ENCODE measurements around the gene ELFN2. TPM values are rescaled to one million over a fixed set of nuclear protein-coding genes. Genes with fewer than 3 reads are reported as not detected.

Gene ELFN2
- total RNA-seq, 1 donor from 2014 or later: 0.22 TPM

DNA sequence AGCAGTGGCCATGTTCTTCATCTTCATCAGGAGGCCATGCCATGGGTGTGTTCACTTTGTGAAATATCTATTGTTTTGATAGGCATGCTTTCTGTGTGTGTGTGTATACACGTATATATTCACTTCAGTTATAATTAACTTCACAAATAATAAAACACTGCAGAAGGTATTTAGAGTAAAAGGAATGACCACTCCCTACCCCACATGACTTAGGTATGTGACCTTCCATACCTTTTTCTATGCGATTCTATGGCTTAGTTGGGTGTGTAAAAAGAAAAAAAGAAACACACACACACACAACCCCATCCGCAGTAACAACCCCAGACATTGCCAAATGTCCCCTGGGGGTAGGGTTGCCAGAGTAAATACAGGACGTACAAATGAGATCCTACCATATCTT is 73.0 kb downstream of the ELFN2 start:
- intact Hi-C loops (cut with DNase I): no loop called here
- no peak for ATAC-seq
- DNase-seq (ENCODE audit: missing footprints): no peak

DNA sequence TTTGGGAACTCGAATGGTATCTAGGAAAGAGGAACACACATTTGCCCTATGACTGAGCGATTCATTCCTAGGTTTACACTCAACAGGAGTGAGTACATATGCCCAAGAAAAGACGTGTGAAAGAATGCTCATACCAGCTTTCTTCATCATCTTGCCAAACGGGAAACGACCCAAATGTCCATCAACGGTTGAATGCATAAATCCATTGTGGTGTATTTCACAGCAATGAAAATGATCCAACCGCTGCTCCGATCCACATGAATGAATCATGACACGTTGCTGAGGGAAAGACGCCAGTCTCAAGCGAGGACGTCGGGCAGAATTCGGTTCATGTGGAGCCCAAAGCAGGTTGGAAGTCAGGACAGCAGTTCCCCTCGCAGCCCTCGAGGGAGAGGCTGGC is 73.4 kb downstream of the ELFN2 start:
- DNase-seq (ENCODE audit: missing footprints) (no peak), ATAC-seq (no peak)
- intact Hi-C loops (cut with DNase I): no loop called here

DNA sequence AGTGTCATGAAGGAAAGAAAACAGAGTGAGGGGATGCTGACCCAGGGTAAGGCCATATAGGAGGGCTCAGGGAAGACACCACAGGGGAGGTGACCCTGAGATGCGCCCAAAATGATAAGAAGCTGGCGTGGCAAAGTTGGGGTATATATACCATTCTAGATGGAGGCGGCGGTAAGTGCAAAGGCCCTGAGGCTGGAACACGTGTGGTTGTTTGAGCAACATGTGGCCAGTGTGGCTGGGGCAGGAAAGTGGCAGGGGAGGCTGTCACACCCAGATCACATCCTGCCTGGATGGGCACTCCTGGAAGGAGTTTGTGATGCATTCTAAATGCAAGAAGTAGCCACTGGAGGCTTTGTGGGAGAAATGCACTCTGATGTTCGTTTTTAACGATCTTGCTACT is 74.8 kb downstream of the ELFN2 start:
- DNase-seq (ENCODE audit: missing footprints): no peak
- intact Hi-C loops (cut with DNase I): no loop called here
- ATAC-seq: no peak

DNA sequence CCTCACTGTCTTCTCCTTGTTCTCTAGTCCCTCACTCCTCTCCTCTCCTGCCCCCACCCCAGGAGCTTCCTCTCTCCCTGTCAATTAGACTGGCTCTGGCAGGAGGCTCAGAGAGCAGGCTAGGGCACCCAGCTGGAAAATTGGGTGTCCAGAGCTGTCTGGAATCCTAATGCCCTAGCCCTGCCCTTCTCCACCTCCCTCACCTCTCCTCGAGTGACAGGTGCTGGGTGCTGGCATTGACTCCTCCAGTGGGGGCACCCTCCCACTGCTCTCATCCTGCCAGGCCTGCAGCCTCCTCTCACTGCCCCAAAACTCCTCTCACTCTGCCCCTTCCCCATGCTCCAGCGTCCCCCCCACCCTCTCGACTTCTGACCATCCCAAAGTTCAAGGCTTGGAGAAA is 76.0 kb downstream of the ELFN2 start:
- ATAC-seq (no peak), DNase-seq (ENCODE audit: missing footprints) (no peak)
- intact Hi-C loops (cut with DNase I): no loop called here

DNA sequence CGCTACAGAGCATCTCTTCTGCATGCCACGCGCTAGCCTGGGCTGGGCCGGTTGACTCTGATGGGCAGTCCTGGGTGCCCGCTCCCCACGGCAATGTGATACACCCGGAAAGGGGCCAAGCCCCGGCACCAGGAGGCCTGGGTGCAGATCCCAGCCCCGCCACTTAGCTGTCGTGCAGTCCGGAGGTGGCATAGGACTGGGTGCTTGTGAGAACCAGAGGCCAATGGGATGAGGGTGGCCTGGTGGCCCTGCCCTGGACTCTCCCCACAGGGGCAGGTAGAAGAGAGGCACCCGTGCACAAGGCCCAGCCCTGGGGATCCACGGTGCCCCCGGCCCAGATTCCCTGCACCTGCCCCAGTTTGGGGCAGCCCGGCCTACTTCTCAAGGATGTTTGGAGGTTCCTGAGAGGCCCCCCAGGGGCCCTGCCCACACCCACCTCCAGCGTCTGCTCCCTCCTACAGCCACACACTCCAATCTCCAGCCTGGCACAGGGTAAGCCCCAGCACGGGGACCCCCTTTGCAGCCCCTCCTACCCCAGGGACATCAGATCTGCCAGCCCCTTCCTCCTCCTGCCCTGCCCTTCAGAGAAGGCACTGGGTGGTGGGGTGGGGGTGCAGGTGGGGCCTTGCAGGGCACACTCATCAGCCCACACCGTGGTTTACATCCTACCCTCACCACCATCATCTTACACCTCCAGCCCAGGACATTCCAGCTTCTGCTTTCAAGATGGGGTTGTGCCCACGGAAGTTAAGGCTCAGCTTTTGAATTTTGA is 78.0 kb downstream of the ELFN2 start:
- ATAC-seq (no peak), DNase-seq (ENCODE audit: missing footprints) (no peak)
- intact Hi-C loops (cut with DNase I): no loop called here

DNA sequence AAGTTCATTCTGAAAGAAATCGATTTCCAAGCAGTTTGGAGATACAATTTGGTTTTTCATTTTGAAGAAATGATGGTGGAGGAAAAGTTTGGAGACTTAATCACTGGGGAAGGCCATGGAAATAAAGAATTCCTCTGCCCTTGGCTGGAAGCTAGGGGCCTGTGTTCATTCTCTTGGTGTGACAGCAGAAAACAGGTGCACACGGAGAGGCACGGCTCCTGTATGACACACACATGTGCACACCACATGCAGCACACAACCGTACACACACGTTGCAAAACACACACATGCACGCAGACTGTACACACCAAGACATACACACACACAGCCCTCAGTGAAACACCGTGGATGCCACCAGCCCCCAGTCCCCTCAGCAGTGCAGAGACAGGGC is 80.8 kb downstream of the ELFN2 start:
- intact Hi-C loops (cut with DNase I): no loop called here

DNA sequence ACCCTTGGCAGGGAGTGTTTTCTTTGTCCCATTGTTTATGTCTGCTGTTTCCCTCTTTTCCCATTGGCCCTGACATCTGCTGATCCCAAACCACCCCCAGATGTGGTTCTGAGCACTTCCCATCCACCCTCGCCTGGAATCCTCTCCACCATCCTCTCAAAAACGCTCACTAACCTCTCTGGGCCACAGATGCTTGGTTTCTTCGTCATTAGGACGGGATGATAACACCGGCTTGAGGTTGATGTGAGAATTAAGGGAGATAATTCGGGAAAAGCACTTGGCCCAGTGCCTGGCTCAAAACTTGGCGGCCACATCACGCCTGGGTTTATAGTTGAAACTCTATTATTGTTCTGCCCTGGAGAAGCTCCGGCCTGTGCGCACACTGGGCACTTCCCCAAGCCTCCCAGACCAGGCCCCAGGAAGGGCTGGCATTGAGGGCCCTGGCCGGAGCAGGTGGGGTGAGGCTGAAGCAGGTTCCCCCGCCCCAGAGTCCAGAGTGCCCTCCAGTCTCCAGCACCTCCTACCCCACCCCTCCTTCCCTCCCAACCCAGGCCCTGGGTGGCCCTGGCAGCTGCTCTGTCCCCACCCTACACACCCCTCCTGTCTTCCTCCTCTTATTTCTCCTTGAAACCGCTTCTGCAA is 81.3 kb downstream of the ELFN2 start:
- DNase-seq (ENCODE audit: missing footprints): no peak
- ATAC-seq: peak; percentile 44
- intact Hi-C loops (cut with DNase I): no loop called here

More for the DNA sequence above, 80.8 kb downstream of the ELFN2 start:
- ATAC-seq: no peak
- no peak for DNase-seq (ENCODE audit: missing footprints)

DNA sequence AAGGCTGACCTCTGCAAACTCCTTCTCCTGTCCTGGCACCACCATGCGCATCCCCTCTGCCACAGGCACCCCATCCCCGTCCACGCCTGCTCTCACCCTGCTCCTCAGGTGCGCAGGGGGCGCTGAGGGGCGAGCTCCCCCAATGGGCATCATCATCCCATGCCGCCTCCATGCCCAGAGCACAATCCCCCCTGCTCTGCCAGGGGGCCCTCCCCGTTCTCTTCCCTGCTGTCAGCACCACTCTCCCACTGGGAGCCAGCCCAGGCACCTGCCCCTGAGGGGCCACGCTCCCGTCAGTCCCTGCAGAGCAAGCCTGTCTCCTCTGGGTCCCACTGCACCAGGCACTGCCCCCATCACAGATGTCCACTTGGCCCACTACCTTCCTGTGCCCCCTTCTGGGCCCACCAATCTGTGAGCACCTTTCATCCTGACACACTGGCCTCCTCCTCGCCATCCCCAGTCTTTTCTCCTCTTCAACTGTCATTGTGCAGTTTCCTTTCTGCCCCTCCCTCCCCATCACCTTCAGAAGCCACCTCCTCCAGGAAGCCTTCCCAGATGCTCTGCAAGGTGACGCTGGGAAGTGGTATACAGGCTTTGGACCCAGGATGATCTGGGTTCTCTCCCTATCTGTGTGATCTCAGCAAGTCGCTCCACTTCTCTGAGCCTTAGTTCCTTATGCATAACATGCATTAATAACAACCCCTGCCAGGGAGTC is 82.4 kb downstream of the ELFN2 start:
- intact Hi-C loops (cut with DNase I): no loop called here
- DNase-seq (ENCODE audit: missing footprints): no peak
- no peak for ATAC-seq

DNA sequence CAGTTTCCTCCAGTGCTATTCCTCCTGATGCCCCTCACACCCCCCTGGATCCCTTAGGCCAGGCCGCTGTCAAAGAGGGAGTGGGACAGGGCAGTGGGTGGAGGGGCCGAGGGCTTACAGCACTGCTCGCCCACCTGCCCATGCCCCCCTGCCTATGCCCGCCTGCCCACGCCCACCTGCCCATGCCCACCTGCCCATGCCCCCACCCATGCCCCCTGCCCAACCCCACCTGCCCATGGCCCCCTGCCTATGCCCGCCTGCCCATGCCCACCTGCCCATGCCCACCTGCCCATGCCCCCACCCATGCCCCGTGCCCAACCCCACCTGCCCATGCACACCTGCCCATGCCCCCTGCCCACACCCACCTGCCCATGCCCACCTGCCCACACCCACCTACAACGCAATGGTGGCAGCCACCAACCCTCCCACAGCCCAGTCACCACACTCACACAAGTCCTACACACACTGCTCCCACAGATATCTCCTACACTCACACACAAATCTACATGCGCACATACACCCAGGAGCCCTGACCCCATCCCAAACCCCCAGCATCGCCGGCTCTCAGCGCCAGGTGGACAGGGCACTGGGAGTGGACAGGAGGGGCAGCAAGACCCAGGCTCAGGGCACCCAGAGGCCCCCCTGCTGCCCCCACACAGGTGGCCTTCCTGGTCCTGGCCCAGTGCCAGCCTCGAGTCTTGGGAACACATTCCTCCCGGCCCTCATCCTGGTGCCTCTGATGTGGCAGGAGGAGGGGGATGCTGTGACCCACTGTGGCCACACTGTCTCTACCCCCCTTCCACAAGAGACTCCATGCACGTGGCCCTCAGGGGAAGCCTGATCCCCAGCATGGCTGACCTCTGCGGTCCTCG is 83.2 kb downstream of the ELFN2 start:
- intact Hi-C loops (cut with DNase I): no loop called here
- no peak for ATAC-seq
- DNase-seq (ENCODE audit: missing footprints): no peak

DNA sequence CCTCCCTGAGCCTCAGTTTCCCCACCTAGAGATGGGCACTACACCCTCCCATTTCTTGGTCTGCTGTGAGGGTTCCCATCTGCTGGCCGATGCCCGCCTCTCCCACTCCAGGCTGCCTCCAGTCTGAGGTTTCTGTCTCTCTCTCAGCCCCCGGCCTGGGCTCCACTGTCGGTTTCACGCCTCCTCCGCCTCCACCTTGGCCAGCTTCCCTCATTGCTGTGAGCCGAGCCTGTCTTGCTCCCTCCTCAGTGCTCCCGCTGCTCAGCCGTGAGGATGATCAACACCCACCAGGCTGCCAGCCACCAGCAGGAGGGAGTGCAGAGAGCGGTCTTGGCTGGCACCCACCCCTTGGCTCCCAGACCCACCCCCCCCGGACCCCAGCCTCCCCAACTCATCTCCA is 83.9 kb downstream of the ELFN2 start:
- ATAC-seq: no peak
- intact Hi-C loops (cut with DNase I): no loop called here
- no peak for DNase-seq (ENCODE audit: missing footprints)

DNA sequence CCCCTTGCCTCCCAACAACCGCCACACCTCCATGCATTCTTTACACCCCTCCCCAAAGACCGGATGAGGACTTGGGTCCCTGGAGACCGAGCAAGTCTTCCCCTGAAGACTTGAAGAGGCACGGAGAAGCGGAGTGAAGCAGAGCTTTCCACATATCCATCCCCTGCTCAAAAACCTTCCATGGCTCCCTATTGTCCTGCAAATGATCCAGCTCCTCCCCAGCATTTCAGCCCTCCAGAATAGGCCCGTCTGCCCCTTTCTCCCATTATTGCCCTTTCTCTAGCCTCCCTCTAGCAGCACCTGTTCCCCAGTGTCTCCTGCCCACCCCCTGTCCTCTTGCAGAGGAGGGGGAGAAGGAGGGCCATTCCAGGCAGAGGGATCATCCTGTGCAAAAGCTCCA is 85.2 kb downstream of the ELFN2 start:
- ATAC-seq (no peak), DNase-seq (ENCODE audit: missing footprints) (no peak)
- intact Hi-C loops (cut with DNase I): no loop called here

DNA sequence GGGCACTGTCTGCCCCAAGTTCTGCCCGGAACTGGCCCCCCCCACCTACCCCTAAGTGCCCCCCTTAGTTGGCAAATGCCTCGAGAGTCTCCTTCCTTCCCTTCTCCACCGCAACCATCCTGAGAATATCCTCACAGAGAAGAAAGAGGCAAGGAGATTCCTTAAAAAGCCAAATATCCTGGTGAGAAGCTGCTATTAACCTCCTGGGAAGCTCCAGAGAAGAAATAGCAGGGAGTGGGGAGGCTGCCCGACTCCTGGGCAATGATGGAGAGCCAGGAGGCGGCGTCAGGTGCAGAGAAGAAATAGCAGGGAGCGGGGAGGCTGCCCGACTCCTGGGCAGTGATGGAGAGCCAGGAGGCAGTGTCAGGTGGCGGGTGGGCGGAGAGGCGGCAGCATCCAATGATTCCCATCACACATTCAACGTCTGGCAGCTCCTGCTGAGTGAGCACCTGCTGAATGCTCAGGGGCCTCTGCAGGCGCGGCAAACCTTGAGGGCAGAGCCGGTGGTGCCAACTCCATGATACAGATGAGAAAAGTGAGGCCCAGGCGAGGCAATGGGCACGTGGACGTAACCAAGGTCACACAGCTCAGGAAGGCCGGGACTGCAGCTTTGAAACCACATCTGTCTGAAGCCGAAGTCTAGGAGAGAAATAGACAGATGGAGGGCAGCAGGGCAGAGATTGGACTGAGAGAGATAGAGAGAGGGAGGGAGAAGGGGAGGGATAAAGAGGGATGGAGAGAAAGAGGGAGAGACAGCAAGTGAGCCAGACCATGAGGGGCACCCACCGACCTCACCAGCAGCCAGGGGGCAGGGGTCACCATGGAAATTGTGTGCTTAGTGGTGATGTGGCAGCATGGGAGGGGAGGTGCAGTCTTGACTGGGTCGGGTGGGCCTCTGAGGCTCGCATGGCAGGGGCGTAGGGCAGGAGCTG is 86.7 kb downstream of the ELFN2 start:
- ATAC-seq: no peak
- DNase-seq (ENCODE audit: missing footprints): no peak
- intact Hi-C loops (cut with DNase I): no loop called here

DNA sequence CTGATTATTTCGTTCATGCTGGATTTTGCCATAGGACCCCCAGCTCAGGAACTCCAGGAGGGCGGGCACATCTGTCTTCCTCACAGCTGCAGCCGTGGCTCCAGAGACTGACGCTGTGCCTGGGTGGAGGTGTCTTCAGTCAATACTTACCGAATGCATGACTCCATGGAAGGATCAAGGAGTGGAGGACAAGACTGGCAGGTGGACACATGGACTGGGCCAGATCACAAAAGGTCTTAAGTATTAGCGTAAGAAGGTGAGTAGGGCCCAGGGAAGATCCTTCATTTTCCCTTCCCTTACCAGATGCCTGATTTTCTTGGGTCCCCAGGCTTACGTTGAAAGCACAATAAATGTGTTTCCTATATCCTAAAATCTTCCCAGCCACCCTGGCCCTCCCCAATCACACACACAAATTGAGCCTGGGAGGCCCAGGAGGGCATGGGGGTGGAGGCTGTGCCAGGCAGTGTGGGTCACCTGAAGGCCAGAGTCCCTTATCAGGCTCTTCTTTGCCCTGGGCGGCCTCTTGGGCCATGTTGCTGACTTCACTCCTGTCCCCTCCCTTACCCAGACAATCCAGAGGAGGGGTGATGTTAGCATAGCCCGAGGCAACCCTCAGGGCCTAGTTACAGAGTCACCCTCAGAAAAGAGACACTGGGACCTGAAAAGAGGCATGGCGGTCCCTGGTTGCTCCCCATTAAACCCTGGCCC is 88.6 kb downstream of the ELFN2 start:
- intact Hi-C loops (cut with DNase I): no loop called here
- no peak for DNase-seq (ENCODE audit: missing footprints)
- no peak for ATAC-seq

DNA sequence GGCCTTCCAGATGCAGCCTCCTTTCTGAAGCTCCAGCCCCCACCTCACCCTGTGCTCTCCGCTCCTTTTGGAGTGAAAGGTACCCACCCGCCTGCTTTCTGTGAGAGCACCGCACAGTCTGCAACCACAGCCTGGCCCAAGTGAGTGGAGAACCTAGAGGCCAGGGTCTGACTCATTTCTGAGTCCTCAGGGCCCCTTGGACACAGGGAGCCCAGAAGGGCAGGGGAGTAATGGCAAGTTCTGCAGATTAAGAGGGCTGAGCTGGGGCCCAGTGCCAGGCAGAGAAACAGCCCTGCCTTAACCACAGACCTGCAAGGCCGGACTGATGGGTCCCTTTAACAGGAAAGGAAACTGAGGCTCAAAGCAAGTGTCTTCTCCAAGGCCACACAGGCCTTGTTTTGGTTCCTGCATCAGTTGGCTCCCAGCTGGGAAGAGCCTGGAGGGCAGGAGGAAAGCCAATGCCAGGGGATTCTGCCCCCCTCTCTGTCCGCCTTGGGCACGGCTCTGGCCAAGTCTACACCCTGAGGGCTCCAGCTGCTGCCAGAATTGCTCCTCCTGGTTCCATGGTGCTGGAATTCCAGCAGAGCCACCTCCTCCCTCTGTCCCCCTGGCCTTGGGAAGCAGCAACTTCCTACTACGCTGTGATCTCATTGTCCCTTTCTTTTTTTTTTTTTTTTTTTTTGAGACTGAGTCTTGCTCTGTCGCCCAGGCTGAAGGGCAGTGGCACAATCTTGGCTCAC is 89.9 kb downstream of the ELFN2 start:
- DNase-seq (ENCODE audit: missing footprints) (no peak), ATAC-seq (no peak)

DNA sequence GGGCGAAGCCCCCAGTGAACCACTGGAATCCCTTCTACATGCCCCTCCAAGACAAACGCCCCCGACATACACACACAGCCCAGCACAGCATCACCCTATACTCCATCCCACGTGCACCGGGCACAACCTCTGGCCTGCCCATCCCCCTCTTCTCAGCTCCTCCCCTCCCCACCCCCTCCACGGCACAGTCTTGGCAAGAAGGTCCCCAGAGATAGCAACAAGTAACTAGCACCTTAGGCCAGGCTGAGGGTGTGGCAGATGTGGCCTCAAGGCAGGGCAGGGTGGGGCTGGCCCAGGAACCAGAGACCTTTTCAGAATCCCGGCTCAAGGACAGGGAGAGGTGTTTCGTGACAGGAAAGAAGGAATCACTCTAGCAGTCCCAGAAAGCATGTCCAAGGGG is 90.7 kb downstream of the ELFN2 start:
- ATAC-seq: no peak
- intact Hi-C loops (cut with DNase I): no loop called here

More for the DNA sequence above, 89.9 kb downstream of the ELFN2 start:
- intact Hi-C loops (cut with DNase I): no loop called here

DNA sequence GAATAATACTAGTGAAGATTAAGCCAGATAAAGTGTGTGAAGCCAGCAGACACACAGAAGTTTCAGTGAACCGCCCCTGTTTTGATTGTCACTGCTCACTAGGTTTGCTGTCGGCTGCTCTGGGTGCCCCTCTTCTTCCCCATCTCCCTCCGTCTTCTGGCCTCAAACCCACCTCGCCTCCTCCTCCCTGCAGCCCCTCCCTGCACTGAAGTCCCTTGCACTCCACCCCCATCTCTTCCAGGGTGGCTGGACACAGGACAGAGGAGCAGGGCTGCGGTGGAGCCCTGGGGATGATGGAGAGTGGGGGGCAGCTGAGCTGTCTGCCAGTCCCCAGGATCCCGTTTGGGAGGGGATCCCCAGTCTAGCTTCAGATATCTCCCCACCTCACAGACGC is 91.5 kb downstream of the ELFN2 start:
- ATAC-seq (no peak), DNase-seq (ENCODE audit: missing footprints) (no peak)
- intact Hi-C loops (cut with DNase I): no loop called here

More for the DNA sequence above, 90.7 kb downstream of the ELFN2 start:
- no peak for DNase-seq (ENCODE audit: missing footprints)
